Skeletal muscle tissue (tissue), 4 donors: ENCODE data around the gene PRDM16. TPM values are rescaled to one million over a fixed set of nuclear protein-coding genes. Genes with fewer than 3 reads are reported as not detected.

ENCODE experiments used
- H3K27ac ChIP-seq: one replicate; pipeline ENCODE4 v1.7.0; 2013; ENCODE audit warnings: mild to moderate bottlenecking, low read depth, low read length, inconsistent platforms
- H3K27me3 ChIP-seq, 3 donors: one replicate each; pipeline ENCODE4 v1.7.0; 2013; ENCODE audit warnings: low read length in 3 of 3; ENCODE audit not compliant: control insufficient read depth in 3 of 3, insufficient read depth in 3 of 3
- H3K36me3 ChIP-seq, 3 donors: one replicate each; pipeline ENCODE4 v1.7.0; 2013; ENCODE audit warnings: low read length in 3 of 3; ENCODE audit not compliant: control insufficient read depth in 3 of 3, insufficient read depth in 3 of 3
- H3K4me1 ChIP-seq, 3 donors: one replicate each; pipeline ENCODE4 v1.7.0; 2013; ENCODE audit warnings: low read length in 3 of 3, mild to moderate bottlenecking in 3 of 3; ENCODE audit not compliant: control insufficient read depth in 3 of 3, insufficient read depth in 3 of 3
- H3K4me3 ChIP-seq, 3 donors: one replicate each; pipeline ENCODE4 v1.7.0; 2013; ENCODE audit warnings: low read length in 3 of 3
- H3K9ac ChIP-seq, 3 donors: one replicate each; pipeline ENCODE4 v1.7.0; 2013; ENCODE audit warnings: low read length in 3 of 3, mild to moderate bottlenecking in 3 of 3, moderate library complexity in 2 of 3, low read depth in 1 of 3
- H3K9me3 ChIP-seq, 3 donors: one replicate each; pipeline ENCODE4 v1.7.0; 2013; ENCODE audit warnings: low read length in 3 of 3; ENCODE audit not compliant: control insufficient read depth in 3 of 3
- total RNA-seq: library from RNA; depleted of rRNA; stranded (reverse); fragments of >200 nt; gene quantifications from one replicate; pipeline ENCODE4 v1.2.3, GENCODE V29; 2014
- donor health status: Osteomylitis.

PRDM16 gene
- total RNA-seq, 1 donor from 2014 or later: 4.7 TPM

DNA sequence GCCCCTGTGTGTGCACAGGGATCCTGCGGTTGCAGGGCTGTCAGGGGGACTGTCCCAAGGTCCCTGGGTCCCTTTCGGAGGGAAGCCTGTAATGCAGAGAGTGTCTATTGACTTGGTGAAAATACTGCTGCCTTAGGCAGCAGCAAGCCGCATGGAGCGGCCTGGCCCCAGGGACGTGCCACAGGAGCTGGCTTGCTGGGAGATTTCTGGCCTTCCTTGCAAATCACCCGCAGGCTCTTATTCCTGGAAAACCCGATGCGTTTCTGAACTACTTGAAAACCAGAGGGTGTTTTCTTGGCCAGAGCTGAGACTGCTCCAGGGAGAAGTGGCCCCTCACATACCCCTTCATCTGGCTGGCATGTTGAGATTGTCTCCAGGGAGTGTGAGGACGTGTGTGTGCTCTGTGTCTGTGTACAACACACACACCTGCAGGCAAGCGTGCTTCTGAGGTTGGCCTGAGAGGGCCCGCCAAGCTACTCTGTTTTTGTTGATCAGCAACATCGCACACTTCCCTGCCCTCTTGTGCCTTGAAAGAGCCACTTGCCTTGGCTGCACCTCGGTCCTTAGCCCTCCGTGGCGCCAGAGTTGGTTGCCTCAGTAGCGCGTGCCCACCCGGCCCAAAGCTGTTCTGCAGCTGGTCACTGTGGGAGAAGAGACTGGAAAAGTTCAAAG lies 10.5 kb downstream of the PRDM16 start:
- Histone ChIP-seq H3K27ac (no peak overlapping the region), H3K4me3 (no peak overlapping the region), H3K9me3 (no peaks in the 10 kb centered on the region), H3K27me3 (peaks cover 13 to 47% (median 20%) of the 10 kb centered on the region in 3 donors), H3K4me1 (no peaks in the 10 kb centered on the region), H3K36me3 (no peaks in the 10 kb centered on the region), H3K9ac (no peak overlapping the region)

GRCh38 chr1:3080053-3080955 lies 11.3 kb downstream of the PRDM16 start:
- no peaks in the 10 kb centered on the region for H3K4me1 ChIP-seq
- no peaks in the 10 kb centered on the region for H3K36me3 ChIP-seq
- no peak overlapping the region for H3K27ac ChIP-seq
- H3K4me3 ChIP-seq: no peak overlapping the region
- no peaks in the 10 kb centered on the region for H3K9me3 ChIP-seq
- no peak overlapping the region for H3K9ac ChIP-seq
- peaks cover 9 to 47% (median 20%) of the 10 kb centered on the region in 3 donors for H3K27me3 ChIP-seq

DNA sequence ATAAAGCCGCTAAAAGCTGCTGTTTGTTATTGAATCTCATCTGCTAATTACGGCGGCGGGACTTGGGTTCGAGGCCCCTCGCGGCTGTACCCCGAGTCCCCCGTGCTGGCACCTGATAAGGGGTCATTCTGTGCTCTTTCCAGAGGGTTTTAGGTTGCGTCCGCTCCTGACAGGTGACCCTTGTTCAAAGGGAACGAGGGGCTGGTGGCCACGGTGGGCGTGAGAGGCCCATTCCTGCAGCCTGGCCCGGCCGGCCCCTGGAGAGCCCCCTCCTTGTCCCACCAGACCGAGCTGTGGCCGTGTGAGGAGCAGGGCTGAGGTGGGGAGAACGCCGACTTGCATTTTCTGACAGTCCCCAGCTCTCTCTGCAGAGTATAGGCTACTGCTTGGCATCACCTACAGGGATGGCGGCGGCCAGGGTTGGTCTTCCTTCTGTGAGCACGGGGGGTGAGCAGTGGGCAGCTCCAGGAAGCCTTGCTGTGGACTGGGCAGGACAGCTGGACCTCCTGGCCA lies 12.2 kb downstream of the PRDM16 start:
- Histone ChIP-seq H3K4me3 (no peak overlapping the region), H3K27ac (no peak overlapping the region), H3K27me3 (peaks cover 4 to 43% (median 13%) of the 10 kb centered on the region in 3 donors), H3K4me1 (no peaks in the 10 kb centered on the region), H3K9me3 (no peaks in the 10 kb centered on the region), H3K9ac (no peak overlapping the region), H3K36me3 (no peaks in the 10 kb centered on the region)

GRCh38 chr1:3082051-3082450 lies 13.0 kb downstream of the PRDM16 start:
- Histone ChIP-seq H3K27me3 (peaks cover 2 to 38% (median 10%) of the 10 kb centered on the region in 3 donors), H3K9ac (no peak overlapping the region), H3K9me3 (no peaks in the 10 kb centered on the region), H3K27ac (no peak overlapping the region), H3K4me3 (no peak overlapping the region), H3K4me1 (no peaks in the 10 kb centered on the region), H3K36me3 (no peaks in the 10 kb centered on the region)

- no peaks in the 10 kb centered on the region for H3K36me3 ChIP-seq
- no peak overlapping the region for H3K27ac ChIP-seq
- H3K4me3 ChIP-seq: no peak overlapping the region
- H3K27me3 ChIP-seq: peaks cover 2 to 34% (median 10%) of the 10 kb centered on the region in 3 donors
- H3K9ac ChIP-seq: no peak overlapping the region
- H3K4me1 ChIP-seq: no peaks in the 10 kb centered on the region
- H3K9me3 ChIP-seq: no peaks in the 10 kb centered on the region
These were observed 13.8 kb downstream of the PRDM16 start for GRCh38 chr1:3082571-3083516.

GRCh38 chr1:3084154-3084553 lies 15.2 kb downstream of the PRDM16 start:
- Histone ChIP-seq H3K9ac (no peak overlapping the region), H3K36me3 (no peaks in the 10 kb centered on the region), H3K4me1 (no peaks in the 10 kb centered on the region), H3K4me3 (no peak overlapping the region), H3K27me3 (peaks cover 2 to 31% (median 3%) of the 10 kb centered on the region in 3 donors), H3K9me3 (no peaks in the 10 kb centered on the region), H3K27ac (no peak overlapping the region)

DNA sequence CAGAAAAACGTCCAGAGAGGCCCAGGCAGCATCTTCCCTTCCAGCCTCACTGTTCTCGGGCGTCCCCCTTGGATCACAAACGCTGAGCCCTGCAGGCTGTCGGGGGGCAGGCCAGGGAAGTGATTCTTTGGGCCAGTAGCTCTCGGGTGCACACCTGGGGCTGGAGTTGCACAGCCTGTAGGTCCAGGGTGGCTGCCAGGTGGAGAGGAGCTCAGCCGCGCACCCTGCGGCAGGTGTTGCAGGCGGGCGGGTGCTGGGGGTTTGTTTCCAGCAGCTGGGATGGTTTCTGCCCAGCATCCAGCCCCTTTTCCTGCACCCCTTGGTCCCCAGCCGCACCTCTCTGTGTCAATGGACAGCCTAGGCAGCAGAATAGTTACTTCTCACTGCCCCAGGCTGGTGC lies 15.7 kb downstream of the PRDM16 start:
- Histone ChIP-seq H3K9me3 (no peaks in the 10 kb centered on the region), H3K4me3 (no peak overlapping the region), H3K36me3 (no peaks in the 10 kb centered on the region), H3K27me3 (peaks cover 0 to 28% (median 1%) of the 10 kb centered on the region in 3 donors), H3K9ac (no peak overlapping the region), H3K4me1 (no peaks in the 10 kb centered on the region), H3K27ac (no peak overlapping the region)

DNA sequence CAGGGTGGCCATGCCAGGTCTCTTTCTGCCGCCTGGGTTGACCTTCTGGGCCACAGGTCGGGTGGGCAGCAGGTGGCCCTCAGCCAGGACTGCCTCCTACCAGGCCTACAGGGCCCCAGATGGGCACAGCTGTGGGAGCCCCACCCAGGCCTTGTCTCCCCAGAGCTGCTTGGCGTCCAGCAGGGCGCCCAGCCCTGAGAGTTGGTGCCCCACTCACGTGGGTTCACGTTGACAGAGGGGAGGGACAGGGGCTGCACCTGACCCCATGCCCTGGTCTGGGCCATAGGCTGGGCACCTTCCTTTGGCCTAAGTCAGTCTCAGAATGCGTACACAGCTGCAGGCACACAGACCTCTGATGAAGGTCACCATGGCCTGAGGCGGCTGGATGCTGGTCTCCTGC lies 16.7 kb downstream of the PRDM16 start:
- Histone ChIP-seq H3K27ac (no peak overlapping the region), H3K4me3 (no peak overlapping the region), H3K9ac (no peak overlapping the region), H3K4me1 (no peaks in the 10 kb centered on the region), H3K9me3 (no peaks in the 10 kb centered on the region), H3K36me3 (no peaks in the 10 kb centered on the region), H3K27me3 (peaks cover 0 to 29% (median 5%) of the 10 kb centered on the region in 3 donors)

DNA sequence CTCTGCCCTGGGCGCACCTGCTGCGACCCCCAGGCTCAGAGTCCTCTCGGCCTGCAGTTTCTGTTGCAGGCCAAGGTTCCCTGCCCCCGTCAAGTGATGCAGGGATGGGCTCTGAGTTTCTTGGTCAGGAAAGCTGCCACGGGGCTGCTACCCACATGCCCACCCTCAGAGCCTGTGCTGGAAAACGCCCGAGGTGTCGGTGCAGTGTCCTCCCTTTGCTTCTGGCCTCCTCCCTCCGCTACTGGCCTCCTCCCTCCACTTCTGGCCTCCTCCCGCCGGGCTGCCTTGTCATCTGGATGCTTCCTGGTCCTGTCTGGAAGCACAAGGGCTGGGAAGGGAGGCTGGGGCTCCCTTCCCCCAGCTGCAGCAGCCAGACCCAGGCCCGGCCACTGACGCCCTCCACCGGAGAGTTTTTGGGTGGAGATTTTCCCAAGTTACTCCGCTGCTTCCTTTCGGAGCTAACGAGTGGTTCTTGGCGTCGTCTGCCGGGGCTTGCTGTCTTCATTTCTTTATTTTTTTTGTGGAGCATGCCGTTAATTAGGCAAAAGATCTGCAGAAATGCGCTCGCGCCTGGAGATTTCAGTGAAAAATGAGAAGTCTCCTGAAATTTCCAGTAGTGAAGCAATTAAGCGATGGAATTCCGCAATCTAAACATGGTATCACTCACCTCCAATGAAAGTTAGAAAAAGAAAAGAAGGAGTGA lies 17.4 kb downstream of the PRDM16 start:
- no peak overlapping the region for H3K9ac ChIP-seq
- no peak overlapping the region for H3K4me3 ChIP-seq
- peaks cover 0 to 28% (median 8%) of the 10 kb centered on the region in 3 donors for H3K27me3 ChIP-seq
- H3K4me1 ChIP-seq: no peaks in the 10 kb centered on the region
- no peaks in the 10 kb centered on the region for H3K36me3 ChIP-seq
- no peaks in the 10 kb centered on the region for H3K9me3 ChIP-seq
- no peak overlapping the region for H3K27ac ChIP-seq
